Endothelial cell (in vitro differentiated cells): Measurements from ENCODE around the gene UGT2A1. TPM values are rescaled to one million over a fixed set of nuclear protein-coding genes. Genes with fewer than 3 reads are reported as not detected.

Experiments
- DNase-seq: peaks from one replicate; pipeline ENCODE4 v3.0.0; 2021; ENCODE audit warnings: low spot score
- H3K27ac Mint-ChIP-seq: one replicate; pipeline ENCODE4 v1.8.0; 2021; ENCODE audit warnings: mixed read lengths, inconsistent platforms; ENCODE audit not compliant: unreplicated experiment
- H3K27me3 Mint-ChIP-seq: one replicate; pipeline ENCODE4 v1.8.0; 2021; ENCODE audit warnings: mild to moderate bottlenecking, moderate library complexity, mixed read lengths, inconsistent platforms; ENCODE audit not compliant: unreplicated experiment
- H3K36me3 Mint-ChIP-seq: one replicate; pipeline ENCODE4 v1.8.0; 2021; ENCODE audit warnings: mild to moderate bottlenecking, low read depth, mixed read lengths, inconsistent platforms; ENCODE audit not compliant: unreplicated experiment
- H3K4me1 Mint-ChIP-seq: one replicate; pipeline ENCODE4 v1.8.0; 2021; ENCODE audit warnings: mild to moderate bottlenecking, mixed read lengths, inconsistent platforms; ENCODE audit not compliant: unreplicated experiment
- H3K4me3 Mint-ChIP-seq: one replicate; pipeline ENCODE4 v1.8.0; 2021; ENCODE audit warnings: mild to moderate bottlenecking, mixed read lengths, inconsistent platforms; ENCODE audit not compliant: unreplicated experiment
- H3K9me3 Mint-ChIP-seq: one replicate; pipeline ENCODE4 v1.8.0; 2021; ENCODE audit warnings: mixed read lengths, inconsistent platforms; ENCODE audit not compliant: unreplicated experiment
- total RNA-seq: library from RNA; stranded (reverse); fragmentation: NEBNext Ultra II Directional; extraction: Animal tissue kit (Norgen Biotek cat#: 25700); gene quantifications from one replicate; pipeline ENCODE4 v1.2.1, GENCODE V29; 2021; ENCODE audit not compliant: unreplicated experiment
- TF ChIP-seq, protein P1 (sequence below): fragments of 200-600 bp; sonication (generic); IDR thresholded peaks from one replicate; pipeline ENCODE4 v1.5.0; 2021; ENCODE audit warnings: antibody characterized with exemption; ENCODE audit not compliant: unreplicated experiment

The UGT2A1 gene
- total RNA-seq, 1 donor from 2014 or later = not detected

DNA sequence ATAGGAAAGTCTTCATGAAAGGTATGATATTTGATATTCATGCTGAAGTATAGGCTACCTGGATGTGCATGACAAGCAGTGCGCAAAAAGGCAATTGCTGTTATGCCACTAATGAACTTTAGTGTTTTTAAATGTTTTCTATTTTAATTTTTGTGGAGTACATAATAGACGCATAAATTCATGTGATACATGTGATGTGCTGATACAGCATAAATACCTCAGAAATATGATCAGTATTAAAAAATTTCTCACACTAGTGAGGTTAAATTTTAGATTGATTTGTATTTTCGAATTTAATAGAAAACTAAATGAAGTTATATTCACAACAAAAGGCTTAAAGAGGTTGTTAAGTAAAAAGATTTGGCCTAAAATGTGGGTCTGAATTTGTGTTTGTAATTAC is 2.2 kb downstream of the UGT2A1 start:
- no peaks in the 10 kb centered on the region for H3K9me3 Mint-ChIP-seq
- DNase-seq = no peak
- no peak overlapping the region for H3K4me3 Mint-ChIP-seq
- TF ChIP-seq, protein P1, sequence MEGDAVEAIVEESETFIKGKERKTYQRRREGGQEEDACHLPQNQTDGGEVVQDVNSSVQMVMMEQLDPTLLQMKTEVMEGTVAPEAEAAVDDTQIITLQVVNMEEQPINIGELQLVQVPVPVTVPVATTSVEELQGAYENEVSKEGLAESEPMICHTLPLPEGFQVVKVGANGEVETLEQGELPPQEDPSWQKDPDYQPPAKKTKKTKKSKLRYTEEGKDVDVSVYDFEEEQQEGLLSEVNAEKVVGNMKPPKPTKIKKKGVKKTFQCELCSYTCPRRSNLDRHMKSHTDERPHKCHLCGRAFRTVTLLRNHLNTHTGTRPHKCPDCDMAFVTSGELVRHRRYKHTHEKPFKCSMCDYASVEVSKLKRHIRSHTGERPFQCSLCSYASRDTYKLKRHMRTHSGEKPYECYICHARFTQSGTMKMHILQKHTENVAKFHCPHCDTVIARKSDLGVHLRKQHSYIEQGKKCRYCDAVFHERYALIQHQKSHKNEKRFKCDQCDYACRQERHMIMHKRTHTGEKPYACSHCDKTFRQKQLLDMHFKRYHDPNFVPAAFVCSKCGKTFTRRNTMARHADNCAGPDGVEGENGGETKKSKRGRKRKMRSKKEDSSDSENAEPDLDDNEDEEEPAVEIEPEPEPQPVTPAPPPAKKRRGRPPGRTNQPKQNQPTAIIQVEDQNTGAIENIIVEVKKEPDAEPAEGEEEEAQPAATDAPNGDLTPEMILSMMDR = no peak
- H3K36me3 Mint-ChIP-seq = no peaks in the 10 kb centered on the region
- H3K27me3 Mint-ChIP-seq = no peaks in the 10 kb centered on the region
- H3K4me1 Mint-ChIP-seq = no peaks in the 10 kb centered on the region
- no peak overlapping the region for H3K27ac Mint-ChIP-seq

DNA sequence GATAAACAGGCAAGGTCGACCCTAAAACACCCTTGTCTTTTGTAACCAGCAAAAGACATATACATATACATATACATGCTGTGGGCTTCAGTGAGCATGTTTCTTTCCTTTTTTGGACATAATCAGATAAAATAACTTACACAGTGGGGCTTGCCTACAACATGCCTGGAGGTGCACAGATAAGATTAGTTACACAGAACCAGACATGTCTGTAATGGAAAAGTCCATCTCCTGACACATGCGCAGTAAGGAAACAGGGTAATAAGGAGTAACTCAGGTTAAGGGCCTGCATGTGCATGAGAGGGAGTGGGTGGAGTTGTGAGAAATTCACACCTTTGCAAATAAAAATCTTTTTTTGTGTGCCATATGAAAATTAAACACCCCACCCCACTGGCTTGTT is 3.4 kb downstream of the UGT2A1 start:
- no peak overlapping the region for H3K4me3 Mint-ChIP-seq
- no peaks in the 10 kb centered on the region for H3K27me3 Mint-ChIP-seq
- H3K9me3 Mint-ChIP-seq = no peaks in the 10 kb centered on the region
- no peak for DNase-seq
- H3K4me1 Mint-ChIP-seq = no peaks in the 10 kb centered on the region
- no peaks in the 10 kb centered on the region for H3K36me3 Mint-ChIP-seq
- TF ChIP-seq, protein P1 = no peak
- H3K27ac Mint-ChIP-seq = no peak overlapping the region

DNA sequence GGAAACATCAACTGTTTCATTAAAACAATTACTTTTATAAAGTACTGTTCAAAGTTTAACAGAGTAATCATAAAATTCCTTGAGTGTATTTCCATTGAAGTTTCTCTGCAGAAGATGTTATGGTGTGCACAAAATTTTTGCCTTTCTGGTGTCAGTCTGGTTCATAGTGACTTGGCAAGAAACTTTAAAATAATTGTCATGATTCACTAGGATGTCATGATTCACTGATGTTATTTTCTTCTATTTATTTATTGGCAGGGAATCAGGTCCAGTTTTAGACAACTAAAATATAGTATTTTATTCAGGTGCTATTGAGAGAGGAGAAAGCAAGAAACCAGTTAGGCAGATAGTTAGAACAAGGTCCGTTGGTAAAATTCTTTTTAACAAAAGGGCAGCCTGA is 3.8 kb downstream of the UGT2A1 start:
- Mint-ChIP-seq H3K27me3 (no peaks in the 10 kb centered on the region), H3K36me3 (no peaks in the 10 kb centered on the region), H3K4me1 (no peaks in the 10 kb centered on the region), H3K9me3 (no peaks in the 10 kb centered on the region), H3K27ac (no peak overlapping the region), H3K4me3 (no peak overlapping the region)
- DNase-seq = no peak
- TF ChIP-seq, protein P1 = no peak

DNA sequence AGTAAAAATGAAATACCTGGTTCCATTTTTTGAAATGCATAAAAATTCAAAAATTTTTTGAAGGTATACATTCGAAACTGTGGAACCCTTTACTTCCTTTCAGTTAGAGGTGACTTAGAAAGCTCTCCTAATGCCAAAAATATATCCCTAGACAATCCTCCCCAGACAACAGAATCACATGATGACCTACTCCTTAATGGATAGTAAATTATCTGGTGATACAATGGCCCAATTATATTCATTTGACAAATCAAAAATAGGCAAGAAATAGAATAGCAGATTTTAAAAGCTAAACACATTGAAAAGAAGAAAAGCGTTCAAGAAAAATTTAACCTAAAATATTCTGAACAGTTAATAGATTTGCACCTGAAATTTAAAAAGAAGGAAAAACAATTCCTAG is 10.1 kb downstream of the UGT2A1 start:
- Mint-ChIP-seq H3K4me1 (no peaks in the 10 kb centered on the region), H3K9me3 (no peaks in the 10 kb centered on the region), H3K36me3 (no peaks in the 10 kb centered on the region), H3K27ac (no peak overlapping the region), H3K4me3 (no peak overlapping the region), H3K27me3 (no peaks in the 10 kb centered on the region)
- TF ChIP-seq, protein P1 = no peak
- no peak for DNase-seq

GRCh38 chr4:69640289-69640688 is 12.8 kb downstream of the UGT2A1 start:
- H3K4me3 Mint-ChIP-seq = no peak overlapping the region
- TF ChIP-seq, protein P1 = no peak
- DNase-seq = no peak

More at GRCh38 chr4:69640289-69640688, 12.8 kb downstream of the UGT2A1 start:
- Mint-ChIP-seq H3K9me3 (no peaks in the 10 kb centered on the region), H3K4me1 (no peaks in the 10 kb centered on the region), H3K27me3 (no peaks in the 10 kb centered on the region), H3K36me3 (no peaks in the 10 kb centered on the region), H3K27ac (no peak overlapping the region)
